NCI-H345 treated with DMSO at 0.1 percent for 48 hours (cell line): ENCODE data around the gene NFE2.
A peak's percentile ranks its signal among the peaks of the same experiment; 100 is the strongest.
"Not testable (repeated sequence)": the region's sequence is repeated elsewhere in the genome, so short reads cannot be mapped to it uniquely, and the experiment has no call there.

Source experiments
- DNase-seq: peaks from one replicate; lab custom pipeline; 2025; ENCODE audit not compliant: unreplicated experiment; lab: John Stamatoyannopoulos, UW

The NFE2 gene

DNA sequence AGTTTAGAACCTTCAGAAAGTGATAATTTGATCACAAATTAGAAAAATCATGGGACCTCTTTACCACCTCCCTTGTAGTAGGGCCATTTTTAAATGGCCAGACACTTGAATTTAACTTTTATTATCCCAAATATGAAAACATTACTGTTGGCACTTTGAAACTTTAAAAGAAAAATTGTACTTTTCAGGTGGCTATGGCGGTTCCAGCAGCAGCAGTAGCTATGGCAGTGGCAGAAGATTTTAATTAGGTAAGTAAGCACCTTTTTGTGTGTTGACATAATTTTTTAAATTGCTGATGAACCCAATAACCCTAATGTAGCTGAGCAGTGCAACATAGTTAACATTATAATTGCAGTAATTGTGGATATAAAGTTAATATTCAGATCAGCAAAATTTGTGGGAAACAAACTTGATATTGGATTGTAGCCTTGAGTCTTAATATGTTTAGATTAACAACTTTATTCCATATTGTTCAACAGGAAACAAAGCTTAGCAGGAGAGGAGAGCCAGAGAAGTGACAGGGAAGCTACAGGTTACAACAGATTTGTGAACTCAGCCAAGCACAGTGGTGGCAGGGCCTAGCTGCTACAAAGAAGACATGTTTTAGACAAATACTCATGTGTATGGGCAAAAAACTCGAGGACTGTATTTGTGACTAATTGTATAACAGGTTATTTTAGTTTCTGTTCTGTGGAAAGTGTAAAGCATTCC is 16.6 kb downstream of the NFE2 start:
- DNase-seq: not testable (repeated sequence)

DNA sequence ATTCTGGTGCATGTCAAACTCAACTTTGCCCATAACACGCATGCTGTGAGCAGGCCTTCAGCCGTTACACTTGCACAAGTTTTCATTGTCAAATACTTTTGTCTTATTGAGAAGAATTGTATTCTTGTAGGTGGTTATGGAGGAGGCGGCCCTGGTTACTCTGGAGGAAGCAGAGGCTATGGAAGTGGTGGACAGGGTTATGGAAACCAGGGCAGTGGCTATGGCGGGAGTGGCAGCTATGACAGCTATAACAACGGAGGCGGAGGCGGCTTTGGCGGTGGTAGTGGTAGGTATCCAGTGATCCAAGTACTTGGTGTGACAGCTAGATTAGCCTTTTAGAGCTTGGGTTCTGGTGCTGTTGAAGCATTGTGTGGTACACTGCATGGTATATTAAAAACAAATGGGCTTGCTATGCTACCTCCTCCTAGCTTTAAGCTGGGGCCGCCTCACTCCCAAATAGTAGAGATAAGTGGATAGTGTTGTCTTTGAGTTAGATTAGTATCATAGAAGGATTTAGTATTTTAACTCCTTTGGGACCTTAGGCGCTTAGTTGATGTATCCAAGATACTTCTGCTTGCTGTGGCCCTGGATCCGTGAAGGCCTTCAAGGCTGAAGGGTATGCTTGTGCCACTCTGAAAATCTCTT is 17.7 kb downstream of the NFE2 start:
- no peak for DNase-seq

DNA sequence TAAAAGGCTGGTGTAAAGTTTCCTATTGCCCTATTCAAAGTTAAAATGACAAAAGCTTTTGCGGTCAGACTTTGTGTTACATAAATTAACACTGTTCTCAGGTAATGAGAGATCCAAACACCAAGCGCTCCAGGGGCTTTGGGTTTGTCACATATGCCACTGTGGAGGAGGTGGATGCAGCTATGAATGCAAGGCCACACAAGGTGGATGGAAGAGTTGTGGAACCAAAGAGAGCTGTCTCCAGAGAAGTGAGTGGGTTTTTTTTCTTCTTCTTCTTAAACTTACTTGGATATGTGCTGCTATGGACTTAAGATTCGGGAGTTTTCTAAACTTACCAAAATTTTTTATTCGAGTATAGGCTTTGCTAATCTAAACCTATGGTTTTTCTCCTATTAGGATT is 19.1 kb downstream of the NFE2 start:
- not testable (repeated sequence) for DNase-seq

DNA sequence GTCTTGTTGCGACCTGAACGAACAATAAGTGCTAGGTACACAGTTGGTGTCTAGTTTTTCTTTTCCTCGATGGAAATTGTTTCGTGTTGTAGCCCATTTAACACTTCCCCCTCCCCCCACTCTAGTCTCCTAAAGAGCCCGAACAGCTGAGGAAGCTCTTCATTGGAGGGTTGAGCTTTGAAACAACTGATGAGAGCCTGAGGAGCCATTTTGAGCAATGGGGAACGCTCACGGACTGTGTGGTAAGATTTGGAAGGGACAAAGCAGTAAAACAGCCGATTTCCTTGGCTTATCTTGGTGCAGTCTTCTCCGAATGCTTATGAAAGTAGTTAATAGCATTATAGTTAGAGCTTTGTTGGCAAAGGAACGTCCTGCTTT is 19.6 kb downstream of the NFE2 start:
- not testable (repeated sequence) for DNase-seq

DNA sequence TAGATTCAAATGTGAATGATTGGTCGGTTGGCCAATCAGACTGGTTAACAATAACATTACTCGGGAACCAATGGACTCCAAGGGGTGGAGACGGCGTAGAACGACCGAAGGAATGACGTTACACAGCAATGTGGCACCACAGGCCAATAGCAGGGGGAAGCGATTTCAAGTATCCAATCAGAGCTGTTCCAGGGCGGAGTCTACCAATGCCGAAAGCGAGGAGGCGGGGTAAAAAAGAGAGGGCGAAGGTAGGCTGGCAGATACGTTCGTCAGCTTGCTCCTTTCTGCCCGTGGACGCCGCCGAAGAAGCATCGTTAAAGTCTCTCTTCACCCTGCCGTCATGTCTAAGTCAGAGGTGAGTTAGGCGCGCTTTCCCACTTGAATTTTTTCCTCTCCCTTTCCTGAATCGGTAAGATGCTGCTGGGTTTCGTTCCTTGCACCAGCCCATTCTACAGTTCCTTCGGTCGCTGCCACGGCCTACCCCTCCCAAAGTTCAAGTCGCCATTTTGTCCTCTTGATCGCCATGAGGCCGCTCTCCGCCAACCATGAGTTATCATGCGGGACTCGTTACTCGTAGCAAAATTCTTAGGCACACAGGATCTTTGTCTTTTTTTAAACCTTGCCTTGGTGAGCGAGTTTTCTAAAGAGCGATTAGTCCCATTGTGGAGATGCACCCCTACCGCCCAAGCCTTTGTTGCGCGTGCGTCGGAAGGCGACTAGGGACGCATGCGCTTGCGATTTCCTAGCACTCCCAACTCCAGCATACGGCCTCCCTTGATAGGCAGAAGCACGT is 20.2 kb downstream of the NFE2 start, which contains the start of gene HNRNPA1:
Gene HNRNPA1 (plus strand): TSS at position 259 of the 793 bp plus-strand sequence. CDS start 82 bp downstream, at position 341.
- peak; percentile 99 for DNase-seq

DNA sequence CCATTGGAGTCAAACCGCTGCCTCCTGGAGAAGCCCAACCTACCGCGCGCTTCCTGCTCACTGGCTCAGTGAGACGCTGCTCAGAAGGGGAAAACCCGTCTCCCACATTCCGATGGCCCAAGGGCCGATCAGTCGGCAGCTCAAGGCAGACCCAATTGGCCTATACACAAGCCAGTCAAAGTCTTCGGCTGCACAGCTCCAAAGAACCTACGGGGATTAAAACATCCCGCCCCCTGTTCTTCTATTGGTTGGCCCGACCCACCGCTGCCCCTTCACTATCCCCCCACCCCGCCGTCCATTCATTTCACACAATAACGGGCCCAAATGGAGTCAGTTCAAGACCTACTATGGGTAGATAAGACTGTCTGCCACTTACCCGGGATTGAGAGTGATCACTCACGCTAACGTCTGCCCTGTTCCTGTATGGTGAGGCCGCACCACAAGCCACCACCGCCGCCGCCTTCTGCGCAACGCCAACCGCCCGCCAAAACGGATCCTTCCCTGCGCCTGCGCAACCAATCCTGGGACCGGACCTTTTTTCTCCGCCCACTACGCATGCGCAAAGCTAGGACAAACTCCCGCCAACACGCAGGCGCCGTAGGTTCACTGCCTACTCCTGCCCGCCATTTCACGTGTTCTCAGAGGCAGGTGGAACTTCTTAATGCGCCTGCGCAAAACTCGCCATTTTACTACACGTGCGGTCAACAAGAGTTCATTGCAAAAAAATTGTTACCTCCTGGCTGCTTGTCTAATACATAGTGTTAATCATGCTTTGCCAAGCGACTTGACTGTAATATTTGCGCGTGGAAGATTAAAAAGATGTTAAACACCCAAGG is 21.0 kb downstream of the NFE2 start, which contains the start of gene CBX5:
Gene CBX5 (minus strand): TSS at position 491 of the 836 bp plus-strand sequence. CDS start 22,472 bp downstream, outside the sequence.
- peak; percentile 99 for DNase-seq

DNA sequence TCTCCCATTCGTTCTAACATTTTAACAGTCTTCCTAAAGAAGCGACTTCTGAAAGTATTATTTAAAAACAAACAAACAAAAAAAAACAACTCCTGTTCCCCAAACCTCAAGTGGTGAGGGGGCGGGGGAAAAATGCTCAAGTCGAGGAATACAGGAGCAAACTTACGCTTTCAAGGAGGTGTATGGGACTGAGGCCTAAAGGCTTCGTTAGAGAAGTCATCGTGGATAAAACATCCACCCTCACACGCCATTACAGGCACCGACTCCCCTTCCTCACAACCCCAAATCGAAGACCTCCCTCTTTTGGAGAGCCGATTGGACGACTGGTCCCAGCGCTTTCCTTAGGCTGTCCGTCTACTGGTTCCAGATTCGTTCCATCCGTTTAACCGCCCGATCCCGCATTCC is 21.6 kb downstream of the NFE2 start:
- DNase-seq: no peak

DNA sequence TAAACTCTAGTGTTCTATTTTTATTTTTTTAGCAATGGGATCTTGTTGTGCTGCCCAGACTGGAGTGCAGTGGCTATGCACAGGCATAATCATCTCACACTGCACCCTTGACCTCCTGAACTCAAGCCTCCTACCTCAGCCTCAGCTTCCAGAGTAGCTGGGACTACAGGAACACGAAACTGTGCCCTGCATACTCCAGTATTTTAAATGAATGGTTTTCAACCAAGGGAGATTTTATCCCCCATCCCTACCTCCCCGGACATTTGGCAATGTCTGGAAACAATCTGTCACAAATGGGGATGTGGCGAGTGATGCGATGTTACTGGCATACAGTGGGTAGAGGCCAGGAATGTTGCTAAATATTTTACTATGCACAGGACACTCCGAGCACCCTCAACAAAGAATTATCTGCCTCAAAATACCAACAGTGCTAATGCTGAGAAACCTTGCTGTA is 23.0 kb downstream of the NFE2 start:
- no peak for DNase-seq

DNA sequence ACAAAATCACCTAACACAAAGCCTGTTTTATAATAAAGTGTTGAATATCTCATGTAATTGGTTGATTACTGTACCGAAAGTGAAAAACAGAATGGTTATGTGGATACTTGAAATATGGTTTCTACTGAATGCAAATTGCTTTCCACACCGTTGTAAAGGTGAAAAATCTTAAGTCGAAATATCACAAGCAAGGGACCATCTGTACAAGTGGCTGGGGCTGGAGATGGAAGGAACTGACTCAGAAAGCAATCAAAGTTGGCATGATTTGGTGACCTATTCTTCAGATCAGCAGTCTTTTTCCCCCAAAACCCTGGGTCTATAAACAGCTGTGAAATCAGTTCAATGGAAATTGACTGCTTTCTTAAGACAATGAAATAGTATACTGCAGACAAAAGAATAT is 24.4 kb downstream of the NFE2 start:
- DNase-seq: no peak

DNA sequence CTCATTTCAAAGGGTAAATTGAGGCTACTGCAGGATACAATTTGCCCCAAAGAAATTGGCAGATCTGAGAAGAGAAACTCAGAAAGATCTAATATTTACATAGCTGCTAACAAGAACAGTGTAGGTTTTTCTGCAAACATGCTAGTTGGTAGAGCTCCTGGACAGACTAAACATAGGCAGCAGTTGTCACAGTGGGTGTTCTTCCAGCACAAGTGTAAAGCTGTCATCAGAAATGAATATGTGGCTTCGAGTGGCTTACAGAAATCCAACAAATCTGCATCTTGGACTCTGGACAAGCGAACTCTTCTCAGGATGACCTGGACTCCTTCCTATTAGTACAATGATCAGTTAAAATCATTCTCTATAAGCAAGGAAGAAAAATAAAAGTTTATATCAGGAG is 26.8 kb downstream of the NFE2 start:
- peak; percentile 37 for DNase-seq

DNA sequence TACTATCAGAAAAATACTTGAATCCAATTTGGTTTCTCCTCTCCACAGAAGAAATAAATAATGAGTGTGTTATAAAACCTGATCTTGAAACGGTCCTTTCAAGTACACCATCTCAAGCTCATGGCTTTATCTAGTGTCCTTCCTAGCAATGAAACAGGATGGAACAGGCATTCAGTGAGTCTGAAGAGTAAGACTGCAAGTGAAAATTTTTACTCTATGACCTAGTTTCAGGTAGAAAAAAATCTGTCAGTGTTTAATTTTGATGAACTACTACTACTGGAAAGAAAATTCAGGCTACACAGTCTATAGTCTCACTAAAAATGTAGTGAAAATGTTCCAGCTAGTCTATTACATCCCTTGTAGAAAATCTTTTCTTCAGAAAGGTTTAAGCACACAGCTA is 28.6 kb downstream of the NFE2 start:
- no peak for DNase-seq

DNA sequence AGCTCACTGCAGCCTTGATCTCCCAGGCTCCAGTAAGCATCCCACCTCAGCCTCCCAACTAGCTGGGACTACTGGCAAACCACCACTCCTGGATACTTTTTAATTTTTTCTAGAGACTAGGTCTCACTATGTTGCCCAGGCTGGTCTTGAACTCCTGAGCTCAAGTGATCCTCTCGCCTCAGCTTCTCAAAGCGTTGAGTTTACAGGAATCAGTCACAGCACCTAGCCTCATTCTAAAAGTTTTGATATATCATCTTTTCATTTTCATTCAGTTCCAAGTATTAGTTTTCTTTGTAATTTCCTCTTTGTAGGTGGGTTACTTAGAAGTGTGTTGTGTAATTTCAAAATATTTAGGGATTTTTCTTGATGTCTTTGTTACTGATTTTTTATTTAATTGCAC is 30.5 kb downstream of the NFE2 start:
- no peak for DNase-seq

DNA sequence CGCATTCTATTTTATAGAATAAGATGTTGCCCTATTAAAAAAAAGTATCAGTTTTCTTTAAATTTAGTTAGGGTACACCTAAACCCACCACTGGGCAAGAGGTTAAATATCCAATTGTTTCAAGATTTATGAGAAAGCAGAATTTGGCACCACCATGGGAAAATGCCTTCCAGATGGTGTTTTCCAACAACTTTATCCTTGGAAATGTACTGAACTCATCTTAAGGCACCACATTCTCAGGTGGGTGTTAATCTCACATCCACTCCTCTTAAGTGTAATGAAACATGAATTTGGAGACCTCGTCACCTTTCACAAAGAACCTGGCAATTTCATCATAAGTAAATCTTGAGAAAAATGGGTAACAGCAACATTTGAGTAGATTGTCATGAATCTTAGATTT is 34.0 kb downstream of the NFE2 start:
- DNase-seq: no peak

DNA sequence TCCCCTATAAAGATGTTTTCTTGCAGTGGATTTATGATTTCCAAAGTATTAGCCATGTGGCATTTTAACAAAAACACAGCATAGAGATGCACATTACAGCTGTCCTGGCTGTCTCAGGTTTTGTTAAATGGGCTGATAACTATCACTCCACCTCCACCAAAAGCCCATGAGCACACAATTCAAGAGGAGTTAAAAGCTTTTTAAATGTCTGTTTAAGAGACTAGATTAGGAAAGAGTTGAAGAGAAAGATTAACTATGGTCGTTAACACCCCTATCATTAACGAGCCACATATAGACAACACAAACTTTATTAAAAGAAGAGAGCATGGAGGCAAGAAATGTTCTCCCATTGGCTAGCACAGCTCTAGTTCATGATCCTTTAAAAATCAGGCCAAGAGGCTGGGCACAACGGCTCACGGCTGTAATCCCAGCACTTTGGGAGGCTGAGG is 35.4 kb downstream of the NFE2 start:
- DNase-seq: no peak

DNA sequence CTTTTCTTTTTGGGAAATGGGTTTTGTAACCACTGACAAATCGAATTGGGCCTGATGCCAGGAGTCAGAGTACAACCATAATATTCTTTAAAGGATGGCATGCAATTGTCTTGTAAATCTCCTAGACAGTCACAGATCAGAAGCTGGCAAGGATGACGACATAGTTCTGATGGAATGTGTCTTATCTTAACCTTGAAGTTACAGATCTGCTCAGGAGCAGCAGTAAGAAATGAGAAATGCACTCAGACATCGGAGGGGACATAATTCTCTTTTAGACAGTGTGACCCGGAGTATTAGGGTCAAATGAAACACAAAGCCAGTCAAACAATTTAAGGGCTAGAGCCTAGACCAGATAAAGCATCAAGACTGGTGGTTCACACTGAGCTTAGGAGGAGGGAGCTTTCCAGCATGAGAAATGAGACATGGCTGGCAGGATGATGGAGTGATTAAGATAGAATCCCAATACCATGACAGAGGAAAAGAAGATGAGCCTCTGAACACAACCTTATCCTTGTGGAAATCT is 38.4 kb downstream of the NFE2 start:
- DNase-seq: no peak

DNA sequence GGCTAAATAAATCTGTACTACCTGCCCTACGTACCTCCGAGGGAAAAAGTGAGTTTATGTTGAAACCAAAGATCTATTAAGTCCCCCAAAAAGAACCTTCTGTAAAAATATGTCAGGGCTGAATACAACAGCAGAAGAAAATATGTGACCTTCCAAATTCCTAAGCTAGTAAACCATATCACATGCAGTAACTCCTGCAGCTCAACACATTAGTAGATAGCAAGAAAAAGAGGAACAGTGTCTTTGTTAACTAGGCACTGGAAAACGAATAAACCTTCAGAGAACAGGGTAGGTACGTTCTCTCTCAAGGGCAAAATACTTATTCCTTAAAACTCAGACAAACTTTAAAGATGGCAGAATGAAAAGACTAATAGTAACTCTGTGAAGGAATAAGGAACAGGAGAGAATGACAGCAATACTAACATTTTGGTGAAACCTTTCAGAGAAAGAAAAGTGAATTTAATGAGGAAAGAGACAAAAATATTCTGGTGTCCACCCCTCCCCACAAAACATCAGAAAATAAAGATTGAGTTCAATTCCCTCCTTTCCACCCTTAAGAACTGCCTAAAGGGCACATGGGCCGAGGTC is 38.9 kb downstream of the NFE2 start:
- no peak for DNase-seq

DNA sequence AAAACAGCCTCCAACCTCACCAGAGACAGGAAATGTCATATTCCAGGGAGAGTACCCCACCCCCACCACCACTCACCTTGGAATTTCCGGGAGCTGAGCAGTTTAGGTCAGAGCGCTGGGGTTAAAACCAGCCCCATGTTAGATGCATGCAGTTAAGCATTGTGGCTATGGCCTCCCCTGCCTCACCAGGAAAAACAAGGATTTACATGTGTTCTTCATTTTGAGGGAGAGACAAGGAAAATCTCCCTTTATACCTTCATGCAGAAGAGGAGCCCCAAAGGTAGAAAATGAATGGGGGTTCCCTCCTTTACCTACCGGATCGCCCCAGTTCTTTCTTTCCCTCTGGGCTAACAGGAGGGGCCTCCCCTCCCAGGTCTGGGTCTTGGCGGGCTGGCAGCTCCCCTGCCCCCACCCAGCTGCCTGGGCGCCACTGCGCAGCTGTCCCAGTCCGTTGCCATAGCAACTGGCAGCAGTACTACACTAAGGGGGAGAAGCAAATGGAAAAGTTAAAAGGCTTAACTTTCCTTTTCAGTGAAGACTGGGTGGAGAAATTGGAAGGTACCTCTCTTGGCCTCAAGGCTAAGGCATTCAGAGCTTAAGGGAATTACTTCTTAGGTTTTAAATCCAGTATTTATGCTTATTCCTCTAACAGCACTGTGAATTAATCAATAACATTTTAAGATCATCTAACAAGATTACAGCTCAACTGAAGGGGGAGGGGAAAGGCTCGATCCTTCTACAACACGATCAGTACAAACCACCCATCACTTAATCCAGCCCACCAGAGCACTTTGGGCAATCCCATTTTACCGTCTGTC is 41.4 kb downstream of the NFE2 start:
- no peak for DNase-seq

DNA sequence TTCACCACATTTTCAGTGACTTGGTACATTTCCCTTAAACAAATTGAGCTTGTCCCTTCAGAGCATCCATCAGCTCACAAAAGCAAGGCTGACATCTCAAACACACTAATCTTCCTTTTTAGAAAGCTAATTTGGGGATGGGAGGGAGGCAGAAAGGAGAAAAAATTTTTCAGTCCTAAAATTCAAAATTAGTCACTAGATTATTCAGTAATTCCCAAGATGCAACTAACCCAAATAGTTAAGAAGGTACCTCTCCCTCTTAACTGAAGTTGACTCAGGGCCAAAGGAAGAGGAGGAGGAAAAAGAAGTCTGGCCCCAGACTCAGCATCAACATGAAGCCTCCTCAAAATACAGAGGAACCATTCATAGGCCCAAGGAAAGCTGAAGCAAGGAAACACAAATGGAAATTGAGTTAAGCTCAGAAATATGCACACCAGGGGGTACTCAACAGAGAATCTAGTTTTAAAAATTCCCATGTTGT is 42.6 kb downstream of the NFE2 start:
- DNase-seq: no peak

DNA sequence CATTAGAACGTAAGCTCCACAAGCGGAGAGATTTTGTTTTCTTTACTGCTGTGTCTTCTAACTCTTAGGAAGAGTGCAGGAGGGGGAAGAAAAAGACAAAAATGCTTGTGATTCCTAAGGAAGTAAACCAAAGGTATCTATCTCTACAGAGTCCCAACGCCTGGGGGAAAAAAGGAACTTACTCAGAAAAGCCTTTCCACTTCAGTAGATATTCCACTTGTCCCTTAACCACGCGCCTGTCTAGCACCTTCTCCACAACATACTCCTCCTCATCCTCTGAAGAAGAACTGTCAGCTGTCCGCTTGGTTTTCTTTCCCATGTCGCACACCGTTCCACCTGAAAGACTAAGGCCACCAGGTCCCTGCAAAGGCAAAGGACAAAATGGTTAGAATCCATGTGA is 43.5 kb downstream of the NFE2 start:
- no peak for DNase-seq
